ENCODE measurements around the gene GDF9. TPM values are rescaled to one million over a fixed set of nuclear protein-coding genes. Genes with fewer than 3 reads are reported as not detected.

The GDF9 gene
- total RNA-seq, 4 donors from 2014 or later = 0.22 to 0.75 (median 0.51) TPM; not detected in 1

DNA sequence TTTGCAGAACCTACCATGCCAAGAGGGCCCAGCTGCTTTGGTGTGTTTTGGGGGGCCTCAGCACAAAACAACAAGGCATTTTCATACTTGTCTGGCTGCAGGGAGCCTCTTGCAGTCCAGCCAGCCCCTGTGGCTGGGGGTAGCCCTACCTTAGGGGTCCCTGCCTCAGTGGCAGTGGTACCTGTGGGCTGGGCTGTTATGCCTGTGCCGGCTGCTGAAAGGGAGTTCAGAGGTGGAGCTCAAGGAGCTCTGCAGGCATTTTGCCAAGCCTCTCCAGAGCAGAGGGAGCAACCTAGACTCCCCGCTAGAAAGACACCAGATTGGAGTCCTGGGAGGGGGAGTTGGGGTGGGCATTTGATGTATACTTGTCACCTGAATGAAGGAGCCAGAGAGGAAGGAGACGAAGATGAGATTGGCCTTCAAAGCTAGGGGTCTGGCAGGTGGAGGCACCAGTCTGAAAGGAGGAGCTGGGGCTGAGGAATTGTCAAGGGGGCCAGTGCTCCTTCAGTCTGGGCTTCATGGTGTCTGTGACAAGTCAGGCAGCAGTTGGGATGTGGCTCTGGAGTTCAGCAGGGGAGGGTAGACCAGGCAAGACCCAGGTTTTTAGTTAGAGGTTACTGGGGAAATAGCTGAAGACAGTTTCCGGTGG, 37.3 kb downstream of the GDF9 start:
- no peak for TF ChIP-seq CTCF (IDR thresholded peaks at IDR 0.05; ENCODE audit: low read depth)

DNA sequence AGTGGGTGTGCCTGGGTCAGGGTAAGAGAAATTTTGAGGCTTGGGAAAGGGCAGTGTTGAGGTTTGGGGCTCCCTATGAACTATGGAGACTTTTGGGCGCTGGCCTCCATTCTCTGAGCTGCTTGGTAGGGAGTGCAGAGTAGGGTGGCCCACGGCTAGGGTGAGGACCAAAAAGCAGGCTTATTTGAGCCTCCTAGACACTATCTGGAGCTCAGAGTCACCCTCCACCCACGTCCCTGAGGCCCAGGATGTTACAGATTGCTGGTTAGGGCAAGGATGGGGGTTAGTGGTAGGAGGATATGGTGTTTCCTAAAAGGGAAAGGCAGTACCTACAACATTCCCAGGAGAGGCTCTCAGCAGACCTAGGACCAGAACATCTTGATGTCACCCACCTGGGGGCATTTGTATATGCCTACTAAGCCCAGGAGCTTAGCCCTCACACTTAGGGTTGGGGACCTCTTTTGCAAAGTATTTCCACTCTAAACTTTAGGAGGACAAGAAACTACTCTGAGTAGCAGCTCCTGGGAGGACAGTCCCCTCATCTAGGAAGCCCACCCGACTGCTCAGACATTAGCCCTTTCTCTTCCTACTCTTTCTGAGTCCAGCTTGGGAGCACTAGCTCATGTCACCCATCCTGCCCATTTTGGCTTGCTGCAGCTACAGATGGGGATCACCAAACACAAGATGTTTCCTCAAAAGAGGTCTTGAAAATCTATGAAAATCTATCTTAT, 38.2 kb downstream of the GDF9 start:
- TF ChIP-seq CTCF (IDR thresholded peaks at IDR 0.05; ENCODE audit: low read depth) = no peak

- TF ChIP-seq CTCF (IDR thresholded peaks at IDR 0.05; ENCODE audit: low read depth) = no peak
These were observed 39.7 kb downstream of the GDF9 start for GRCh38 chr5:132826424-132827082.

DNA sequence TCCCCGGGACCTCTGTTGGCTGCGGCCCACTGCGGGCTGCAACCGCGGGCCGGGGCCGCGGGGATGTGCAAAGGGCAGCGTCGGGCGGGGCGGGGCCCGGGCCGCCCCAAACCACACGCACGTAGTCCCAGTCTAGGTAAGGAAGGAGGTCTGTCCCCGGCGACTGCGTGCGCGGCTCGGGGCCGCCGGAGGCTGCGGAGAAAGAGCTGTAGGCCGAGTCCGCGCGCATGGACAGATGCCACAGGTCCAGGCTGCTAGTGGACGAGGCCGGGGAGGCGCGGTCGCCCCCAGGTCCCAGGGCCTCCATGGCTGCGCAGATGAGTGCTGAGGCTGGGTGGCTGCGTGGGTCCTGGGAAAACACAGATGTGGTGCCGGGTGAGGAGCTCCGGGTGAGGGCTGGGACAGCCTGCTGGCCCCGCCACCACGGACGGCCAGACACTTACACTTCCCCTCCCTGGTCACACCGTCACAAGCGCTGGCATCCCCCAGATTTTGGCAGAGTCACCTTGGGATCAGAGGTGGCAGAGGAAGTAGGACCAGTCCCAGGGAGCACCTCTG, 40.4 kb downstream of the GDF9 start:
- TF ChIP-seq CTCF (IDR thresholded peaks at IDR 0.05; ENCODE audit: low read depth) = no peak

DNA sequence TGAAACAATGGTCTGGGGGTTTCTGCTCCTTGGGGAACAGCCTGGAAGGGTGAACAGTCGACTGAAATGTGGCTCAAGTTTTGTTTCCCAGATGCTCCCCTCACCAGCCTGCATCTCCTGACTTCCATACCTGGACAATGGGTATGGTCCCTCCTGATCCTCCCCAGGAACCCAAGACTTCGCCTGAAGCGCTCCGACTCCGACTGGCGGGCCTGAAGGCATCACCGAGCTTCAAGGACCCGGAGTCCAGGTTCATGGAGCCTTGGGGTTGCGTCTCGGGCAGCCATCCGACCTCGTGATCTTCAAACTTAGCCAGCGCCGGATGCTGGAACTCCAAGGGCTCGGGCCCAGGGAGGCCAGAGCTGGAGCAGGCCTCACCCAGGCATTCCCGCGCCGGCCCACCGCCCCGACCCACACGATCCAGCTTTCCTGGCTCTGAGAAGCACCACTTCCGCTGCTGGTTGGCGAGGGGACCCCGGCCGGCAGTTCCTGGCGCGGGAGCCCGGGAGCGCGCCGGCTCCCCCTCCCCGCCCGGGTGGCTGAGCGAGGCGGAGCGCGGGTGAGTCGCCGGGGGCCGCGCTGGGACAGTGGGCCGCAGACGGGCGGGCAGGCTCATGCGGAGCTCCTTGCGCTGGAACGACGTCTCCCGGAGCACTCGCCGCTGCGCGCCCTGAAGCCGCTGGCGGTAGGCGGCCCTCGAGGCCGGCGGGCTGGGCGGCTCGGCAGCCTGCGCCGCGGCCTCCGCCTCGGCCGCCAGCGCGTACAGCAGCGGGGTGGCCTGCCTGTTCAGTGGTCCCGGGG, 41.0 kb downstream of the GDF9 start:
- no peak for TF ChIP-seq CTCF (IDR thresholded peaks at IDR 0.05; ENCODE audit: low read depth)

DNA sequence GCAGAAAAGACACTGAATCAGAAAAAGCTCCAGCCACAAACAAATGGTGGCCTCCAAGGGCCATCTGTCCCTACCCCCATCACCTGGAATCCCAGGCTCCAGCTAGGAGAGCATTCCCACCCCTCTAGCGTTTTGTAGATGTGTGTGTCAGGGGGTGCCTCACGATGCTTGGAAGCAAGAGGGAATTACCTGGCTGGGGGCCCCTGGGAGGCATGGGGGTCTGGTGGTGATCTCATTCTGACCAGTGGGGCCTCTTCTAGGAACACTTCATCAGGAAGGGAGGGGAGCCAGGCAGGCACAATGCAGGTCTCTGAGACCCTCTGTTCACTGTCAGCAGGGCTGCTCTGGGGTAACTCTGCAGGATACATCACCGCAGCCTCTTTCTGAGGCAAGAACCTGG, 41.8 kb downstream of the GDF9 start:
- no peak for TF ChIP-seq CTCF (IDR thresholded peaks at IDR 0.05; ENCODE audit: low read depth)
